Subcutaneous abdominal adipose tissue (tissue), 5 donors: ENCODE measurements around the gene KLHDC1.
"Not testable (repeated sequence)": the region's sequence is repeated elsewhere in the genome, so short reads cannot be mapped to it uniquely, and the experiment has no call there.

Experiments used
- H3K27ac ChIP-seq: one replicate; pipeline ENCODE4 v1.7.0; 2013; ENCODE audit warnings: low read depth, mild to moderate bottlenecking, inconsistent platforms, low read length, moderate library complexity
- H3K27me3 ChIP-seq, 5 donors: one replicate each; pipeline ENCODE4 v1.7.0; 2013; ENCODE audit warnings: low read length in 5 of 5, inconsistent platforms in 1 of 5; ENCODE audit not compliant: control insufficient read depth in 5 of 5, insufficient read depth in 4 of 5
- H3K36me3 ChIP-seq, 5 donors: one replicate each; pipeline ENCODE4 v1.7.0; 2013; ENCODE audit warnings: low read length in 5 of 5; ENCODE audit not compliant: control insufficient read depth in 5 of 5, insufficient read depth in 5 of 5
- H3K4me1 ChIP-seq, 5 donors: one replicate each; pipeline ENCODE4 v1.7.0; 2013; ENCODE audit warnings: low read length in 5 of 5, mild to moderate bottlenecking in 3 of 5, moderate library complexity in 1 of 5; ENCODE audit not compliant: control insufficient read depth in 5 of 5, insufficient read depth in 5 of 5
- H3K4me3 ChIP-seq, 5 donors: one replicate each; pipeline ENCODE4 v1.7.0; 2013; ENCODE audit warnings: low read length in 5 of 5, low read depth in 1 of 5
- H3K9ac ChIP-seq, 5 donors: one replicate each; pipeline ENCODE4 v1.7.0; 2013; ENCODE audit warnings: low read length in 5 of 5, mild to moderate bottlenecking in 4 of 5, moderate library complexity in 3 of 5
- H3K9me3 ChIP-seq, 5 donors: one replicate each; pipeline ENCODE4 v1.7.0; 2013; ENCODE audit warnings: low read length in 5 of 5; ENCODE audit not compliant: control insufficient read depth in 5 of 5
- donor health status: healthy.
- donor health status: healthy.
- donor health status: healthy.
- donor health status: healthy.
- donor health status: healthy.

KLHDC1 gene, protein sequence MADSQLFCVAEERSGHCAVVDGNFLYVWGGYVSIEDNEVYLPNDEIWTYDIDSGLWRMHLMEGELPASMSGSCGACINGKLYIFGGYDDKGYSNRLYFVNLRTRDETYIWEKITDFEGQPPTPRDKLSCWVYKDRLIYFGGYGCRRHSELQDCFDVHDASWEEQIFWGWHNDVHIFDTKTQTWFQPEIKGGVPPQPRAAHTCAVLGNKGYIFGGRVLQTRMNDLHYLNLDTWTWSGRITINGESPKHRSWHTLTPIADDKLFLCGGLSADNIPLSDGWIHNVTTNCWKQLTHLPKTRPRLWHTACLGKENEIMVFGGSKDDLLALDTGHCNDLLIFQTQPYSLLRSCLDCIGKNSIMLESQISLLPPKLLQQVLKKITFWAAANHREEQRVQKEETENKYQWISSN

DNA sequence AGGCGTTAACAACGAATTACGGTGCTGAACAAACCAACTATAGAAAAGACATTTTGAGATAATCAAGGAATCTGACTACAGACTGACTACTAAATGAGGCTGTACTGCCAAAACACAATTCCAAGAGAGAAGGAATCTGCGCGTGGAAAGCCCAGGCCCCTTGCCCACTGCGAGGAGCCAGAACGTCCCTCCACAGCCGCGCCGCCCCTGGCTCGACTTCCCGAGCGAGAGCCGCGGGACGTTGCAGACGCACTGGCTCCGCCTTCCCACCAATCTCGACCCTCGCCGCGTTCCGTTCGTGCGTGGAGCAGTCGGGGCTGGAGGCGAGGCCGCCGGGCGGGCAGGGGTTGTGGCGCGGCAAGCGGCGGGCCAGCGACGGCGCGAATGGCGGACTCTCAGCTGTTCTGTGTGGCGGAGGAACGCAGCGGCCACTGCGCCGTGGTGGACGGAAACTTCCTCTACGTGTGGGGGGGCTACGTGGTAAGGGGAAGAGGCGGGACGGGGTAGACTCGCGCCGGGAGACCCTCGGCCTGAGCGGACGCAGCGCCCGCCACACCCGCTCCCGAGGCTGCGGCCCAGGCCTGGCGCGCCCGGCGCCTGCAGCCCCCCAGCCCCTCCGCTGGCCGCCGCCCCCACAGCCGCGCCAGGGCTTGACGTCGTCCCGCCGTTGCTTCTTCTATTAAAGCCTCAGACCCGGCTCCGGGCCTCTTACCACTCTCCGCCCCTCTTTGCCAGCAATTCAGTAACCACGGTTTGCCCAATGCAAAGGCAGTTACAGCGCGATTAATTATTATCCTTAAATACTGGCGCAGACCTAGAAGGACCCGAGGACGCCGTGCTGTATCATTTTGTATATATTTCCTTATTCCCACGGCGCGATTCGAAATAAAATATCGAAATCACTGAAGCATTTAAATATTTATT lies at the start of gene KLHDC1:
KLHDC1 (plus strand) TSS at position 310 of the 924 bp plus-strand sequence; CDS start at position 385, 75 bp downstream.
- H3K4me1 ChIP-seq = peaks cover 0 to 26% (median 15%) of the 10 kb centered on the region in 5 donors
- peak within 1 kb of the TSS; percentile 71 to 89 (median 85) for H3K9ac ChIP-seq
- peak within 1 kb of the TSS; percentile 84 for H3K27ac ChIP-seq
- peak within 1 kb of the TSS; percentile 79 to 92 (median 84) for H3K4me3 ChIP-seq
- H3K27me3 ChIP-seq = no peaks in the 10 kb centered on the region
- no peaks in the 10 kb centered on the region for H3K36me3 ChIP-seq
- no peaks in the 10 kb centered on the region for H3K9me3 ChIP-seq

DNA sequence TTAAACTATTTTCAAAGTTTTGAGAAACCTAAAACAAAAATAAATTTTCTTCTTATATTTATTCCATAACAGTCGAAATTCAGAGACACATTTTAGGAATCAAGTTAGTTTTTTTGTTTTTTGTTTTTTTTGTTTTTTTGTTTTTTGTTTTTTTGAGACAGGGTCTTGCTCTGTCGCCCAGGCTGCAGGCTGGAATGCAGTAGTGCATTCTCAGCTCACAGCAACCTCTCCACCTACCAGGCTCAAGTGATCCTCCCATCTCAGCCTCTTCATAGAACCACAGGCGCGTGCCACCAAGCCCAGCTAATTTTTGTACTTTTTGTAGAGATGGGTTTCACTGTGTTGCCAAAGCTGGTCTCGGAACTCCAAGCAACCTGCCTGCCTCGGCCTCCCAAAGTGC lies 39.4 kb upstream of the KLHDC1 start:
- Histone ChIP-seq H3K4me1 (no peaks in the 10 kb centered on the region), H3K27me3 (no peaks in the 10 kb centered on the region), H3K36me3 (no peaks in the 10 kb centered on the region), H3K27ac (no peak overlapping the region), H3K9ac (no peak overlapping the region), H3K4me3 (no peak overlapping the region), H3K9me3 (no peaks in the 10 kb centered on the region)

DNA sequence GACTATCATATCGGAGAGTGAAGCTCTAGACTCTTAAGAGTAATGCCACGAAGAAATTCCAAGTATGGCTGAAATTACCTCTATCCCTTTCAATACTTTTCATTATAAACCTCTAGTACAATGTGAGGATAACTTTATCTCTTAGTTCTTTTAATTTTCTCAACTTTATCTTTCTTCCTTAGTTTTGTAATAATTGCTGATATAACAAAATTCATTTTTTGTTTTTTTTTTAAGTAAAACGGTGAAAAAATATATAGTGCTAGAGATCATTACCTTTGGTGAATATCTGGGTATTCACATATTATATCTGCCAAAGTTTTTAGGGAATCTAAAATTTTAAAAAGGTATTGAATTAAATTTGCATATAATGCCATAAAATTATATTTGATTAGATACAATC lies 38.4 kb upstream of the KLHDC1 start:
- Histone ChIP-seq H3K36me3 (no peaks in the 10 kb centered on the region), H3K4me1 (no peaks in the 10 kb centered on the region), H3K27me3 (no peaks in the 10 kb centered on the region), H3K27ac (no peak overlapping the region), H3K9me3 (no peaks in the 10 kb centered on the region), H3K9ac (no peak overlapping the region), H3K4me3 (no peak overlapping the region)

DNA sequence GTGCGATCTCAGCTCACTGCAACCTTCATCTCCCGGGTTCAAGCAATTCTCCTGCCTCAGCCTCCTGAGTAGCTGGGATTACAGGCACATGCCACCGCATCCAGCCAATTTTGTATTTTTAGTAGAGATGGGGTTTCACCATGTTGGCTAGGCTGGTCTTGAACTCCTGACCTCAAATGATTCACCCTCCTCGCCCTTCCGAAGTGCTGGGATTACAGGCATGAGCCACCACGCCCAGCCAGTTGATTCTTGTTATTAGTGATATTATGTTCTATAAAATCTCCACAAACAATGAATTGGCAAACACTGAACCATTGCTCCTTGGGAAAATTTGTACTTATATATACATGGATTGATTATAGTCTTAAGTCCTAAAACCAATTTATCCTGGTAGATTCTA lies 35.4 kb upstream of the KLHDC1 start:
- not testable (repeated sequence) for H3K9me3 ChIP-seq, H3K27ac ChIP-seq, H3K36me3 ChIP-seq, H3K9ac ChIP-seq, H3K27me3 ChIP-seq, H3K4me1 ChIP-seq, H3K4me3 ChIP-seq

DNA sequence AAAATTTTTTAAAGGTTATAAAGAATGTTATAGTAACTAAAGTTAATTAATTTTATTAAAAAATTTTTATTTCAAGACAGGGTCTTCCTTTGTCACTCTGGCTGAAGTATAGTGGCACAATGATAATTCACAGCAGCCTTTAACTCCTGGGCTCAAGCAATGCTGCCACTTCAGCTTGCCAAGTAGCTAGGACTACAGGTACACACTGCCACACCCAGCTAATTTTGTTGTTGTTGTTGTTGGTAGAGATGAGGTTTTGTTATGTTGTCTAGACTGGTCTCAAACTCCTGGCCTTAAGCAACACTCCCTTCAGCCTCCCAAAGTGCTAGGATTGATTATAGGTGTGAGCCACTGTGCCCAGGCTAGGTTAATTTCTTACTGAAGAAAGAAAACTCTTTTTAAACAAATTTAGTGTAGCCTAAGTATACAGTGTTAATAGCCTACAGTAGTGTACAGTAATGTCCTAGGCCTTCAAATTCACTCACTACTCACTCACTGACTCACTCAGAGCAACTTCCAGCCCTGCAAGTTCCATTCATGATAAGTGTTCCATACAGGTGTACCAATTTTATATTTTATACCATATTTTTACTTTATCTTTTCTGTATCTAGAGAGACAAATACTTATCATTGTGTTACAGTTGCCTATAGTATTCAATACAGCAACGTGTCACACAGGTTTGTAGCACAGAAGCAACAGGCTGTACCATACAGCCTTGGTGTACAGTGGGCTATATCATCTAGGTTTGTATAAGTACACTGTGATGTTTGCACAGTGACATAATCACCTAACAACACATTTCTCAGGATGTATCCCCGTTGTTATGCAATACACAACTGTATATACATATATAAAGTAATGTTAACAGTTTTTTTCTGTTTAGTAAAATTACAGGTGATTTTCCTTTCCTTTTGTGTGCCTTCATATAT lies 33.1 kb upstream of the KLHDC1 start:
- H3K36me3 ChIP-seq = no peaks in the 10 kb centered on the region
- H3K27ac ChIP-seq = no peak overlapping the region

DNA sequence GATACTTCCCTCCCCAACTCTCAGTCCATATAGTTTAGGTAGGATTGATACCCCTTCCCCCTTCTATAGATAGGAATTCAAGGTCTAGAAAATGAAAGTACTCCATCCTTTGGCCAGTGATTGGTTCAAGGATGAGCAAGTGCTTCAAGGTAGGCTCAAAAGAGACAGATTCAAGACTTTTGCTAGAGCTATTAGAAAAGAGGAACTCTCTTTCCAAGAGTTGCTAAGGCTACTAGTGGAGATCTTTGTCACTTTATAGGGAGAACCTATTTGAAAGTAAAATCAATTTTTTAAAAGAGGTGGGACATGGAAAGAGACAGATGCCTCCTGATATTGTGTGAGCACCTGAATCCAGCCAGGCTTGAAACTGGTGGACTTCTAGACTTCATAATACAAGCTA lies 22.4 kb upstream of the KLHDC1 start:
- Histone ChIP-seq H3K27me3 (no peaks in the 10 kb centered on the region), H3K27ac (no peak overlapping the region), H3K4me3 (no peak overlapping the region), H3K36me3 (no peaks in the 10 kb centered on the region), H3K4me1 (no peaks in the 10 kb centered on the region), H3K9ac (no peak overlapping the region), H3K9me3 (no peaks in the 10 kb centered on the region)

More for the DNA sequence above, 33.1 kb upstream of the KLHDC1 start:
- Histone ChIP-seq H3K27me3 (no peaks in the 10 kb centered on the region), H3K9ac (no peak overlapping the region), H3K9me3 (no peaks in the 10 kb centered on the region), H3K4me1 (no peaks in the 10 kb centered on the region), H3K4me3 (no peak overlapping the region)

DNA sequence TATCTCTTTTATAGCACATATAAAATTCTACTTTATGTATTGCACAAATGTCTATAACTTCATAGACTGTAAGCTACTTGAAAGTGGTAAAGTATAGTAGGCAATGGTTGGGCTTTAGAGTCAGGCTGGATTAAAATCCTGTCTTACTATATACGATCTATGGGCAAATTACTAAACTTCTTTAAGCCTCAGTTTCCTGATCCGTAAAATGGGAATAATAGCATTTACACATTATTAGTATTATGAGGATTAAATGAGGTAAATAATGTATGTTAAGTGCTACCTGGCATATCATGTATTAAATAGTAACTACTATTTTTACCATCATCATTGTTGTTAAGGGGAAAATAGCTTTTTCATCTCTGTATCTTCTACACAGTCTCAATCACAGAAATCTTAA lies 19.3 kb upstream of the KLHDC1 start:
- Histone ChIP-seq H3K9me3 (no peaks in the 10 kb centered on the region), H3K4me1 (no peaks in the 10 kb centered on the region), H3K27ac (no peak overlapping the region), H3K27me3 (no peaks in the 10 kb centered on the region), H3K9ac (no peak overlapping the region), H3K36me3 (peaks cover 0 to 2% (median 0%) of the 10 kb centered on the region in 5 donors), H3K4me3 (no peak overlapping the region)

DNA sequence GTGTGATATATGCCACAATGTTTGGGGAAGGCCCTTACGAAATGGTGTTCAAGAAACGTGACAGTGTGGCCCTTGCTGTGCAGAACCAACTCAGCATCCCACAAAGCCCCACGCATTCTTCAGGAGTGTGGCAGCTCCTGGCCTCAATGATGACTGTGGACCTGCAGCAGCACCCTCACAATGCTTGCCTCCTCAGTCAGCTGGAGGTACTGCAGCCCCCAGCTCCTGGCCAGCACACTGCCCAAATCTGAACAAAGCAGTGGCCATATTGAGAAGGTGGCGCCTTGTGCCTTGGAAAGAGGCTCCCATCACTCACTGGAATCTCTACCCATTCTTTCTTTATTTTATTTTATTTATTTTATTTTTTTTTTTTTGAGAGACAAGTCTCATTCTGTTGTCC lies 15.3 kb upstream of the KLHDC1 start:
- no peaks in the 10 kb centered on the region for H3K4me1 ChIP-seq
- H3K9ac ChIP-seq = no peak overlapping the region
- H3K9me3 ChIP-seq = no peaks in the 10 kb centered on the region
- H3K27me3 ChIP-seq = no peaks in the 10 kb centered on the region
- H3K27ac ChIP-seq = no peak overlapping the region
- no peak overlapping the region for H3K4me3 ChIP-seq
- peaks cover 0 to 2% (median 0%) of the 10 kb centered on the region in 5 donors for H3K36me3 ChIP-seq

DNA sequence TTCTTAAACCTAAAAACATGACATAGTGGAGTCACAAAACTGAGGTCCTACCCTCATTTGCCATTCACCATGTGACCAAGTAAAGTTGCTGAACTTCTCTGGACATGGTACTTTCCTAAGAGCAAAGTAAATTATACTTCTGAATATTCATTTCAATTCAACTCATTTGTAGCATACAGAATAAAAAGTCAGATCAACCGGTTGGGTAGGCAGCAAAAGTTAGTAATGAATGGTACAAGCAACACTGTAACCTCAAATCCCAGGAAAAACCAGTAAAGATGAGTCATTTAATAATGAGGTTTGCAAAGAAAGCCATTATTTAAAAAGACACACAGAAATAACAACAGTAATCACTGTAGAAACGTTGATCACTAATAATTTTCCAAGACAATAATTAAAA lies 13.6 kb upstream of the KLHDC1 start:
- Histone ChIP-seq H3K27ac (no peak overlapping the region), H3K4me1 (no peaks in the 10 kb centered on the region), H3K4me3 (no peak overlapping the region), H3K27me3 (no peaks in the 10 kb centered on the region), H3K9me3 (no peaks in the 10 kb centered on the region), H3K36me3 (peaks cover 0 to 2% (median 0%) of the 10 kb centered on the region in 5 donors), H3K9ac (peak overlapping the region in 1 of 5 donors; percentile 20)
